ENCODE data around the gene HARBI1.
A peak's percentile ranks its signal among the peaks of the same experiment; 100 is the strongest.

Gene HARBI1

GRCh38 chr11:46562527-46562926 lies 54.5 kb downstream of the HARBI1 start:
- DNase-seq = no peak
- TF ChIP-seq POLR2A (IDR thresholded peaks at IDR 0.05; ENCODE audit: low read length) (no peak), GATA1 (IDR thresholded peaks at IDR 0.05; ENCODE audit: low read depth, low read length) (no peak)

- DNase-seq = peak; percentile 44 to 71
- no peak for TF ChIP-seq GATA1 (IDR thresholded peaks at IDR 0.05; ENCODE audit: low read depth, low read length)
- no peak for TF ChIP-seq POLR2A (IDR thresholded peaks at IDR 0.05; ENCODE audit: low read length)
These were observed 56.6 kb downstream of the HARBI1 start for GRCh38 chr11:46560300-46560991.

GRCh38 chr11:46559815-46560214 lies 57.2 kb downstream of the HARBI1 start:
- no peak for TF ChIP-seq POLR2A (IDR thresholded peaks at IDR 0.05; ENCODE audit: low read length)
- no peak for TF ChIP-seq GATA1 (IDR thresholded peaks at IDR 0.05; ENCODE audit: low read depth, low read length)
- DNase-seq = no peak

- DNase-seq = peak; percentile 77 to 89
- TF ChIP-seq POLR2A (IDR thresholded peaks at IDR 0.05; ENCODE audit: low read length) = no peak
- no peak for TF ChIP-seq GATA1 (IDR thresholded peaks at IDR 0.05; ENCODE audit: low read depth, low read length)
These were observed 59.3 kb downstream of the HARBI1 start for GRCh38 chr11:46557684-46558151.

- TF ChIP-seq POLR2A (IDR thresholded peaks at IDR 0.05; ENCODE audit: low read length) = no peak
- no peak for TF ChIP-seq GATA1 (IDR thresholded peaks at IDR 0.05; ENCODE audit: low read depth, low read length)
- DNase-seq = no peak
These were observed 61.6 kb downstream of the HARBI1 start for GRCh38 chr11:46555267-46556054.

GRCh38 chr11:46554213-46555147 lies 62.5 kb downstream of the HARBI1 start:
- peak in 1 of 2 experiments; percentile 27 for DNase-seq
- no peak for TF ChIP-seq GATA1 (IDR thresholded peaks at IDR 0.05; ENCODE audit: low read depth, low read length)
- no peak for TF ChIP-seq POLR2A (IDR thresholded peaks at IDR 0.05; ENCODE audit: low read length)

- TF ChIP-seq POLR2A (IDR thresholded peaks at IDR 0.05; ENCODE audit: low read length) (no peak), GATA1 (IDR thresholded peaks at IDR 0.05; ENCODE audit: low read depth, low read length) (no peak)
These were observed 63.2 kb downstream of the HARBI1 start for GRCh38 chr11:46553814-46554212.

More at GRCh38 chr11:46553814-46554212, 63.2 kb downstream of the HARBI1 start:
- peak; percentile 8 to 26 for DNase-seq

All from erythroblast (primary cell).